ENCODE measurements around the gene ACP3.
"Not testable (repeated sequence)": the region's sequence is repeated elsewhere in the genome, so short reads cannot be mapped to it uniquely, and the experiment has no call there.

Gene ACP3, protein sequence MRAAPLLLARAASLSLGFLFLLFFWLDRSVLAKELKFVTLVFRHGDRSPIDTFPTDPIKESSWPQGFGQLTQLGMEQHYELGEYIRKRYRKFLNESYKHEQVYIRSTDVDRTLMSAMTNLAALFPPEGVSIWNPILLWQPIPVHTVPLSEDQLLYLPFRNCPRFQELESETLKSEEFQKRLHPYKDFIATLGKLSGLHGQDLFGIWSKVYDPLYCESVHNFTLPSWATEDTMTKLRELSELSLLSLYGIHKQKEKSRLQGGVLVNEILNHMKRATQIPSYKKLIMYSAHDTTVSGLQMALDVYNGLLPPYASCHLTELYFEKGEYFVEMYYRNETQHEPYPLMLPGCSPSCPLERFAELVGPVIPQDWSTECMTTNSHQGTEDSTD

DNA sequence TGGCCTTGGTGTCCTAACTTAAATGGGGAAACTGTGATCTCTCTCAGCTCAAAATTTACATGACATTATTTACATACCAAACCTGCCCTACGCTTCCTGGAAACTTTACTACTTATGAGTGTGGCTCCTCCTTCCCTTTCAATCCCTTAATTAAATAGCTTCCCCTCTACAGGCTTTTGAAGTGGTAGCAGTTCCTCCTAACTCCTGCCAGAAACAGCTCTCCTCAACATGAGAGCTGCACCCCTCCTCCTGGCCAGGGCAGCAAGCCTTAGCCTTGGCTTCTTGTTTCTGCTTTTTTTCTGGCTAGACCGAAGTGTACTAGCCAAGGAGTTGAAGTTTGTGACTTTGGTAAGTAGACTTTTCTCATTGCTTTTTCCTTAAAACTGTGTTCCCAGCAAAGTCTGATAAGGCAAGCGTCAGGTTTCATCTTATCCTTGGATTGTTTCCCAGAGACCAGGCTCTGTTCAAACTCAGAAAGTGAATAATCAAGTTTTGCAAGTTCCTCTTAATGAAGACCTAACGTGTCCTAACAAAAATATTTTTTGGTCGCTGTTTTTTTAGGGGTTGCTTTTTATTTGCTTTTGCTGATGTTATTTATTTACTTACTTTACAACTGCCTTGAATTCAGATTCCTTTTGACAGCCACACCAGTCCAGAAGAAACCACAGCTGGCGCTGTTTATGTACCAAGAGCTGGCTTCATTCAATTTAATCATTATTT, at the start of gene ACP3:
Gene ACP3 (plus strand): TSS at position 179 of the 720 bp plus-strand sequence. CDS start 50 bp downstream, at position 229.
- DNase-seq = no peak

DNA sequence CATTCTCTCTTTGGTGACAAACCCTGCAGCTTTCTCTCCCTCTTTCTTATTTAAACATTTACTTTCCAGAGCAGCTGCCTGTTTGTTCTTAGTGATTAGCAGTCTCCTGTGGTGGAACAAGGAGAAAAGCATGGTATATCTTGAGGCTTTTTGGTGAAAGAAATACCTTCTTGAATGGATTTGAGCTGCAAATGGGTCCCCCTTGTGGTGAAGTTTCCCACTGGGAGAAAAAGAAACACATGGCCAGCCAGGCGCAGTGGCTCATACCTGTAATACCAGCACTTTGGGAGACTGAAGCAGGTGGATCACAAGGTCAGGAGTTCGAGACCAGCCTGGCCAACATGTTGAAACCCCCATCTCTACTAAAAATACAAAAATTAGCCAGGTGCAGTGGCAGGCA, 48.3 kb upstream of the ACP3 start:
- DNase-seq = no peak

DNA sequence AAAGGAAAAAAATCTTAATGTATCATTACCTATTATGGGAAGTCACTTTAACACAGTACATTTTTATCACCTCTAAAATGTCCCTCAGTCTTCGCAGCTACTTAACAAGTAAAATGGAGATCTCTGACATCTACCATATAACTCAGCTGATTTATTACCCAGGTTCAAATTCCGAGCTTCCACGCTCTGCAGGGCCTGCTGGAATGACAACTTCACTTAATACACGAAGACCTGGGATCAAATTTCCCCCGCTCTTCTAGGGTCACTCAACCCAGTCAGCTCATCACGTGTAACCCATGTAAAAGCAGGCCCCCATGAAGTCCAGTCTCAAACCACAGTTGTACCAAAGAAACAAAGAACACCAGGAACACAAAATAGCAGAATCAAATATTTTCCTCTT, 44.2 kb upstream of the ACP3 start:
- DNase-seq = no peak

DNA sequence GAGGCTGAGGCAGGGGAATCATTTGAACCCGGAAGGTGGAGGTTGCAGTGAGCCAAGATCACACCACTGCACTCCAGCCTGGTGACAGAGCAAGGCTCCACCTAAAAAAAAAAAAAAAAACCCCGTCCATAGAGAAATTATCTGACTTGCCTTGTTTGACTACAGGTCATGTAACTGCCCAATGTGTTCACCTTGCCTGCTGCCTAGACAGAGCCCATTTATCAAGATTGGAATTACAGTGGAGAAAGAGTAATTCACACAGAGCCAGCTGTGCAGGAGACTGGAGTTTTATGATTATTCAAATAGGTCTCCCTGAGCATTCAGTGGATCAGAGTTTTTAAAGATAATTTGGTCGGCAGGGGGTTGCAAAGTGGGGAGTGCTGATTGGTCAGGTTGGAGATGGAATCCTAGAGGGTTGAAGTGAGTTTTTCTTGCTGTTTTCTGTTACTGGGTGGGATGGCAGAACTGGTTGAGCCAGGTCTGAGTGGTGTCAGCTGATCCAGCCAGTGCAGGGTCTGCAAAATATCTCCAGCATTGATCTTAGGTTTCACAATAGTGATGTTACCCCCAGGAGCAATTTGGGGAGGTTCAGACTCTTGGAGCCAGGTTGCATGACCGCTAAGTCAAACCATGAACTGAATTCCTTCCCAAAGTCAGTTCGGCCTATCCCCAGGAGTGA, 40.8 kb upstream of the ACP3 start:
- no peak for DNase-seq

DNA sequence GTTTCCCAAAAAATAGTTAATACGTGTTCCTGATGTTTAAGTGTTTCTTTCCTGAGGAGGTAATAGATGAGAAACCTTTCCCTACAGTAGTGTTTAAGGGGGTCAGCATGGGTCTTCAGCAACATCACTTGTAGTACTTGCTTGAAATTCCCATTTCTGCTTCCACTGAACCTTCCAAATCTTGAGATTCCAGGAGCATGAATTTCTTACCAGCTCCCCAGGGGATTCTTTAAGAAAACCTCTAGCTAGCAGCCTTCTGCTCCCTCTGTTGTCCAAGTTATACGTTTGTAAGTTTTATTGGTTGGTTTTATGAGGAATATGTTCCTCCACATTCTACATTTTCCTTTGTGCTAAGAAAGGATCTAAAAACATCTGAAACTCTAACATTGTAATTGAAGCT, 38.2 kb upstream of the ACP3 start:
- DNase-seq = no peak

DNA sequence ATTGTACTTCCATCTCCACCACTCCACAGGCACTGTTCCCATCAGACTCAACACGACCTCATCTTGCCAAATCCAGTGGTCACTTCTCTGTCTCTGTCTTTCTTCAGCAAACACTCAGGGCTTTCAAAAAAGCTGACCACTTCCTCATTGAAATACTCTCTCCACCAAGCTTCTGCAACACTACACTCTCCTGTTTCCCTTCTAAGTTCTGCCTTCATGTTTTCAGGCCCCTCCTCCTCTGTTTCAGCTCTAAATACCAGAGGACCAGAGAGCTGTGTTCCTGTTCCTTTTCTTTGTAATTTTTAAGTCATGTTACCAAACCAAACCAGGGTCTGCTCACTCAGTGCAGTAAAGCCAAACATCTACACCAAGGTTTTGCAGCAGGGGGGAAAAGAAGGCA, 33.8 kb upstream of the ACP3 start:
- no peak for DNase-seq

DNA sequence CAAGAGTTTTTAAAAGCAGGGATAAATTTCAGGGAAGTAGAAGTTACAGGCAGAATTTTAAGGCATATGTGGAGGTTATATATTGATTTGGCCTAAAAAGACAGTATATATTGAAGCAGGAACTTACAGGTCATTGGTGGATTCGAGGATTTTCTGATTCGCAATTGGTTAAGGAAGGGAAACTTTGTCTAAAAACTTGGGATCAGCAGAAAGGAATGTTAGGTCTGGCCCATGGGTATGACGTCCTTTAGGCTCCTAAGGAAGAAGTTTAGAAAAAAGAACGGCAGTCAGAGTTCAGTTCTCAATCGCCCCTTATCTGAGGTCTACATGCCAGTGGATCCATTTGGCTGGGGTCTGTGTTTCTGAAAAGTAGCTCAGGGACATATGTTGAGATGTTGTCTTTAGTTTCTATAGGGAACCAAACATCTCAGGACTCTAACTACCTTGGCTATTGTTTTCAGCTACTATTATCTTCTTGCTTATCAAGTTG, 33.2 kb upstream of the ACP3 start:
- DNase-seq = no peak

DNA sequence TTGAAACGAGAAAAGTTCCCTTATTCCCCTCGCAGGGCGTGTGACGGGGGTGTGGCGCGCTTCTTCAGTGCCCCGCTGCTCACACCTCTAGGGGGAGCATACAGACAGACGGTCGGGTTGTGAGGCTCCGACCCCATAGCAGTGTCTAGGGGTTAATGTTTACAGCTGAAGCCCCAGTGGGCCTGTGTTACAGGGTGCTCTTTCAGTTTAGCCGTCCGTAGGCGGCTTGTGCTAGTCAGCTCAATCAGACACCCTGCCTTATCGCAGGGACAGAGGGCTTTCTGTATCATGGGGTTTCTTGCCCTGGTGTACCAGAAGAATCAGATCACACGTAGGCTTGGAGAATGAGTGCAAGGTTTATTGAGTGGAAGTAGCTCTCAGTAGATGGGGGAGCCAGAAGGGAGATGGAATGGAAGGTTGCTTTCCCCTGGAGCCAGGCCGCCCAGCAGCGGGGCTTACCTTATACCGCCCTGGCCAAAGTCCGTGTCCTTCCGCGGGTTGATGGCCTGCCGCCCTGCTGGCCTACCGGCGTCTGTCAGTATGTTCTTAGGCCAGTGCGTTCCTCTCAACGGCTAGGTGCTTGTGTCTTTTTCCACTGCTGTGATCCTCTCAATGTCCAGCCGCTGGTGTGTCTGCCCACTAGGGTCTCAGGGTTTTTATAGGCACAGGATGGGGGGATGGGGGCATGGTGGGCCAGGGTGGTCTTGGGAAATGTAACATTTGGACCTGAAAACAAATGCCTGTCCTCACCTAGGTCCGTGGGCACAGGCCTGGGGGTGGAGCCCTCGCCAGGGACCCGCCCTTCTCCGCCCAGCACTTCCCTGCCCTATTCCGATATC, 32.2 kb upstream of the ACP3 start:
- DNase-seq = no peak

DNA sequence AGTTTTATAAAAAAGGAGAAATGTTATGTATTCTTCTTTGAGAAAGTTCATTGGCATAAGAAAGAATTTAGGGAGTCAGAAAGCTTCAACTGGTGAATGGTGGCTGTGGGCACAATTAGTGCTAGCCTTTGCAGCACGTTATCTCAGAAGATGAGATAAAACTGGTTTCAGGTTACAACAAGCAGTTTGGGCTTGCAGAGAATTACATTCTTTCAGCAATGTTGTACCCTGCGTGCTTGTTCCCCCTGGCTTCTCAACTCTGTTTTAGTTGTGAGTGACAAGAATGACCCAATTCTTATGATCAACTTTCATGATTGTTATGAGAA, 31.6 kb upstream of the ACP3 start:
- no peak for DNase-seq

DNA sequence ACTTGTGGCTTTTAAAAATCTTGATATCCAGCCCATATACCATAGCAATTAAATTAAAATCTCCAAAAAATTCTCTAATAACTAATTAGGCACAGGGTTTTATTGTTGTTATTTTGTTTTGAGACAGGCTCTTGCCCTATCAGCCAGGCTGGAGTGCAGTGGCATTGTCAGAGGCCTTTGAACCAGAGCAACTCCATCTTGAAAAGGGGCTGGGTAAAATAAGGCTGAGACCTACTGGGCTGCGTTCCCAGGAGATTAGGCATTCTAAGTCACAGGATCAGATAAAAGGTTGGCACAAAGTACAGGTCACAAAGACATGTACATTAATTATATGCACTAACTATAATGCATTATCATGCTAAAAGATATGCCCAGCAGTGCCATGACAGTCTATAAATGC, 31.2 kb upstream of the ACP3 start:
- DNase-seq = no peak

DNA sequence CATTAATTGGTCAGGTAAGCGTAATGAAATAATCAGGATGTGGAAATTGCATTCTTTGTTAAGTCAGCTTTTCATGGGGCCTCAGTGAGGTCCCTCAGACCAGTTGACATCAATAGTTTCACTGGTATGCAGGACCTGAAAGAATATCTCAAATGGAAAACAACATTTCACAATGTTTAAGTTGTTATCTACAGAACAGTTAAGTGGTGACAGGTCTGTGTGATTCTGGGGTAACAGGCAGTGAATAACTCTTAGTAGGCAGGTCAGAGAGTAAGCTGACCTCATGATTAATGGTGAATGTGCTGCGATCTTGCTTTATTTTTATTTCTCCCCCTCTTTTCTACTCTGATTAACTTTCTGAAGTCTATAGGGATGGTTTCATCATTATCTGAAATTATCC, 28.9 kb upstream of the ACP3 start:
- DNase-seq = no peak

DNA sequence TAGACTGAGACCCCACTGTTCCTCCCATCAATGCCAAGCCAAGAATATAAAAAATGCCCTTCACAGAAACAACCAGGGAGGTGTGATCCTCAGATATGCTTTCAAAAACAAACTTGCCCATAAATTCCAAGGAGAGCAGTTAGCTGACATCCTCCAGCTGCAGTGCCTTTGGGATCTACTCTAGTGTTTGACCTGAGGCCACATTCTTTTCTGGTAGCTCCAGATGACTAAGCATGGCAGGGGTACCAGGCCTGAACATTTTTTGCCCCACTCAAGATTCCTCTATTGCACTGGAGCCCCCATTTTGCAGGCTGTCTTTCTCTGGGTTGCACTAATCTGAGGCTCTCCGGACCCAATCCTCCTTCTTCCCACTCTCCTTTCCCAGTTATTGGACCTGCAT, 27.9 kb upstream of the ACP3 start:
- no peak for DNase-seq

DNA sequence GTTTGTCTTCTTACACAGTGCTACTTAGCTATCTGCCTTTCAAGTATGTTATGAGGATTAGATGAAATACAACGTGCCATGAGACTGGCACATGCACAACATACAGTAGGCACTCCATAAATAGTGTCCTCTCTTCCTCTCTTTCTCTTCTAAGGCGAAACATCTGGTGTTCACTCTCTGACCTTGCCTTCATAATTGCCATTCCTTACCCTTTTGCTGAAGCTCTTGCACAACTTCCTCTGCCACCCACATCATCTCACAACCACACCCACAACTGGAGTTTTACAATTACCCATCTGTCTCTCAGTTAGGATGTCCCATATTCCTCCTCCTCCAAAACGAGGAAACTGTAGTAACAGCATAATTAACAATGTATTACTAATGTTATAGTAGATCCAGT, 26.4 kb upstream of the ACP3 start:
- DNase-seq = no peak

DNA sequence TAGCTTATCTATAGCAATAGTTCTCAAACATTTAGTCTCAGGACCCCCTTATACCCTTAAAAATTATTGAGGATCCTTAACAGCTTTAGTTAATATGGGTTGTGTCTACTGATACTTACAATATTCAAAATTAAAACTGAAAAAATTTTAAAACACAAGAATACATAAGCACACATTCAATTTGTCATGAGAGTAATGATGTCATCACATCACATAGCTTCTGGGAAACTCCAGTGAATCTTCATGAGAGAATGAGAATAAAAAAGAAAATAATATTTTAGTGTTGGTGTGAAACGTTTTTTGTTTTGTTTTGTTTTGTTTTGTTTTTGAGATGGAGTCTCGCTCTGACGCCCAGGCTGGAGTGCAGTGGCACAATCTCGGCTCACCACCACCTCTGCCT, 25.2 kb upstream of the ACP3 start:
- no peak for DNase-seq

DNA sequence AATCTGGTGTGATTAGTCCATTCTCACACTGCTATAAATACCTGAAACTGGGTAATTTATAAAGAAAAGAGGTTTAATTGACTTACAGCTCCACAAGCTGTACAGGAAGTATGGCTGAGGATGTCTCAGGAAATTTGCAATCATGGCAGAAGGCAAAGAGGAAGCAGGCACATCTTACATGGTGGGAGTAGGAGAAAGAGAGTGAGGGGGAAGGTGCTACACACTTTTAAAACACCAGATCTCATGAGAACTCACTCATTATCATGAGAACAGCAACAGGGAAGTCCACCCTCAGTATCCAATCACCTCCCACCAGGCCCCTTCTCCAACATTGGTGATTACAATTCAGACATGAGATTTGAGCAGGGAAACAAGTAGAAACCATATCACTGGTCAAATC, 24.0 kb upstream of the ACP3 start:
- no peak for DNase-seq

DNA sequence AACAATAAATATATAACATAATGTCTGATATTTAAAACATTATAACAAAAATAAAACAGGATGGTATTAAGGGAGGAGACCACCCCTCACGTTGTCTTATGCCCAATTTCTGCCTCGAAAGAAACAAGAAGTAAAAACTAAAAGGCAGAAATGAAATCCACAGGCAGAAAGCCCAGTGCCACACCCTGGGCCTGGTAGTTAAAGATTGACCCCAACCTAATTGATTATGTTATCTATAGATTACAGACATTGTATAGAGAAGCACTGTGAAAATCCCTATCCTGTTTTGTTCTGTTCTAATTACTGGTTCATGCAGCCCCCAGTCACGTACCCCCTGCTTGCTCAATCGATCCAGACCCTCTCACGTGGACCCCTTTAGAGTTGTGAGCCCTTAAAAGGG, 22.3 kb upstream of the ACP3 start:
- DNase-seq = no peak

DNA sequence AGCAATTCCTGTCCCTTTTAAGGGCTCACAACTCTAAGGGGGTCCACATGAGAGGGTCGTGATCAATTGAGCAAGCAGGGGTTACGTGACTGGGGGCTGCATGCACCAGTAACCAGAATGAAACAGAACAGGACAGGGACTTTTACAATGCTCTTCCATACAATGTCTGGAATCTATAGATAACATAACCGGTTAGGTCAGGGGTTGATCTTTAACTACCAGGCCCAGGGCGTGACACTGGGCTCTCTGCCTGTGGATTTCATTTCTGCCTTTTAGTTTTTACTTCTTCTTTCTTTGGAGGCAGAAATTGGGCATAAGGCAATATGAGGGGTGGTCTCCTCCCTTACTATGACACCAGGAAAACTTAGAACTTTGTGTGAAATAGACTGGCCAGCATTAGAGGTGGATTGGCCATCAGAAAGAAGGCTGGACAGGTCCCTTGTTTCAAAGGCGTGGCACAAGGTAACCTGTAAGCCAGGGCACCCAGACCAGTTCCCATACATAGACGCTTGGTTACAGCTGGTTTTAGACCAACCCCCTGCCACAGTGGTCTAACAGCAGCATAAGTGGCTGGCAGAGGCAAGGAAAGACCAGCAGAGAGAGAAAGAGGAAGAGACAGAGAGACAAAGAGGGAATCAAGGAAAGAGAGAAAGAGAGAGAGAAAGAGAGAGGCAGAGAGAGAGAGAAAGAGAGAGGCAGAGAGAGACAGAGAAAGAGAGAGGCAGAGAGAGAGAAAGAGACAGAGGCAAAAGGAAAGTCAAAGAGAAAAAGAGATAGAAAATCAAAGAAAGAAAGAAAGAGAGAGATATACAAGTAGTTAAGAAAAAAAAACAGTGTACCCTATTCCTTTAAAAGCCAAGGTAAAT, 13.6 kb upstream of the ACP3 start:
- not testable (repeated sequence) for DNase-seq

DNA sequence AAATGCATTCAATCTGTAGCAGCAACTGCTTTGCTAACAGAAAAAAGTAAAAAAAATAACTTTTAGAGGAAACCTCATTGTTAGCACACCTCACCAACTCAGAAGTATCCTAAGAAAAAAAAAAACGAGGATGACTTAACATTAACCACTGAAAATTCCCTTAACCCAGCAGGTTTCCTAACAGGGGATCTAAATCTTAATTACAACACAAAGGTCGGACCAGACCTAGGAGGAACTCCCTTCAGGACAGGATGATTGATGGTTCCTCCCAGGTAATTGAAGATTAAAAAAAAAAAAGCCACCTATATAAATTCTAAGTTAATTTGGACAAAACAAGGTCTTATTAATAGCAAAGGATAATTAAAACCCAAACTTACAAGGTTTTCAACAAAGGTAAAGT, 12.9 kb upstream of the ACP3 start:
- not testable (repeated sequence) for DNase-seq

DNA sequence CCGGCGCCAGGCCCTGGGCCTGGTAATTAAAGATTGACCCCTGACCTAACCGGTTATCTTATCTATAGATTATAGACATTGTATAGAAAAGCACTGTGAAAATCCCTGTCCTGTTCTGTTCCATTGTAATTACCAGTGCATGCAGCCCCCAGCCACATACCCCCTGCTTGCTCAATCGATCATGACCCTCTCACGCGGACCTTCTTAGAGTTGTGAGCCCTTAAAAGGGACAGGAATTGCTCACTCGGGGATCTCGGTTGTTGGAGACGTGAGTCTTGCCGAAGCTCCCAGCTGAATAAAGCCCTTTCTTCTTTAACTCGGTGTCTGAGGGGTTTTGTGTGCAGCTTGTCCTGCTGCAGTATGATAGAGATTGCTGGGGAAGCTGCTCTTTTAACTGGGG, 7.2 kb upstream of the ACP3 start:
- DNase-seq = not testable (repeated sequence)

DNA sequence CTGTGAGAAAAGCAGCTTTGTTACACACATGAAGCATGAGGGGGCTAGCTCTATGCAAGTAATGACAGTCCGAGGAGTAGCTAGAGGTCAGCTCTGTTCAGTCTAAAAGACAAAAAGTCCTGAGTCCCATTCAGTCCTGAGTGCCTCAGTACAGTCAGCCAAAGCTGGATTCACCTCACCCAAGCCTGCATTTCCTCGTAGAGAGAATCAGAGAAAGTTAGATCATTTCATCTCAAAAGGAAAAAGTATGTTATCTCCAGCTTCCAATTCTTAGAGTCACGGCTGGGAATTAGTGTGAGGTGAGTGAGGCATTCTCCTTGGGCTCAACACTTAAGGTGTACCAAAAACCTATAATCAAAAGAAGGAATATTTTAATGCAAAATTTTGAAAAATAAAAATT, 5.9 kb upstream of the ACP3 start:
- no peak for DNase-seq

DNA sequence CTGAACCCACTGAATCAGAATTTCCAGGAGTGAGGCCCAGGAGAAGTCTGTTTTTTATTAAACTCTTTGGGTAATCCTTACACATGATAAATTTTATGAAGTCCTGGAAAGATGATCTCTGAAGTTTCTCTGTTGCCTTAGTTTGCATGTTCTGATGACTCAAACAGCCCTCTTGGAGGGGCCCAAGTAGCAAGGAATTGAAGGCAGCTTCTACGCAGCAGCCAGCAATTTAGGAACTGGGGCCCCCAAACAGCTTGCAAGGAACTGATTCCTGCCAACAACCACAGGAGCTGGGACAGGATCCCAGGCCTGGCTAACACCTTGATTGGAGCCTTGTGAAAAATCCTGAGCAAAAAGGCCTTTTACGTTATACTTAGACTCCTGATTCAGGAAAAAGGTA, 5.4 kb upstream of the ACP3 start:
- no peak for DNase-seq

DNA sequence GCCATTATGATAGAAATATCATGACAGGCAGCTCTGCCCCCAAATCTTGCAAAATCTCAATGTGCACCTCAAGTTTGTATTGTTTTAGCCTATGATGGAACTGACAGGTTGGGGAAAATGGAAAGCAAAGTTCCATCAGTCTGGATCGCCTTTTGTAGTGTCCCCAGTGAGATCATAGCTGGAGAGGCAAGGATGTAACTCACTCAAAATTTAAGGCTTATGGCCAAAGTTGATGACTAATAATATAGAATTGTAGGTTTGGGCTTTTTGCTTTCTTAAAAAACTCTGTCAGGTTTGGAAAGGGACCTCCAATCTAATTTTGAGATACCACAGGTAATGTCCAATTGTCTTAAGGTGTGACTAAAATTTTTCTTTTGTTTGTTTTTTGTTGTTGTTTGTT, 1.4 kb upstream of the ACP3 start:
- DNase-seq = no peak
